GM12865 (cell line): Measurements from ENCODE around the gene MAP10.
A peak's percentile ranks its signal among the peaks of the same experiment; 100 is the strongest.

Source experiments
- DNase-seq: peaks from one replicate; pipeline ENCODE4 v3.0.0; 2010; ENCODE audit warnings: low read depth
- H3K4me3 ChIP-seq: 2 replicates; pipeline ENCODE4 v1.5.1; 2011; ENCODE audit warnings: mild to moderate bottlenecking, low read depth, low read length, control low read depth
- CTCF ChIP-seq: IDR thresholded peaks from 2 replicates; pipeline ENCODE4 v1.5.1; 2011; ENCODE audit warnings: low read length, control low read depth, low read depth, inconsistent platforms; ENCODE audit not compliant: insufficient read depth; ENCODE audit errors: missing control alignments

MAP10 gene

GRCh38 chr1:232786845-232787455, 18.3 kb upstream of the MAP10 start:
- no peak for TF ChIP-seq CTCF
- H3K4me3 ChIP-seq, result no peak overlapping the region
- no peak for DNase-seq

GRCh38 chr1:232788235-232788872, 16.9 kb upstream of the MAP10 start:
- no peak for DNase-seq
- no peak overlapping the region for H3K4me3 ChIP-seq
- no peak for TF ChIP-seq CTCF

GRCh38 chr1:232789651-232790050, 15.6 kb upstream of the MAP10 start:
- H3K4me3 ChIP-seq, result no peak overlapping the region
- no peak for TF ChIP-seq CTCF
- DNase-seq, result no peak

- no peak overlapping the region for H3K4me3 ChIP-seq
- TF ChIP-seq CTCF, result no peak
- DNase-seq, result no peak
These were observed 12.3 kb upstream of the MAP10 start for GRCh38 chr1:232792949-232793348.

DNA sequence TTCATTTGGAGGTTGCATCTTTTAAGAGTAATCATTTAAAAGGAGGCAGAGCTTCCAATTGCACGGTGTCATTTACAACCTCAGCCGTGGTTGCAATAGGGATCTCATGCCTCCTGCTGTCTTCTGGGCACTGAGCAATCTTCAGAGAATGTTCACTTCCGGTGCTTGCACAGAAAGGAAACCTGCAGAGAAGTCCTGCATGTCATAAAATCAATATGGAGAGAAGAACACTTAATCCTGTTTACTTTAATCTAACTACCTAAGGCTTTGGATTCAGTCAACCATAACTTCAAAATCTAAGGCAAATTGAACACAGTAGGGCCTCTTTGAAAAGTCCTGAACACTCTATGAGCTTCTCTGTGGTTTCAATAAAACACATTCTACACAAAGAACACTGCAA, 11.3 kb upstream of the MAP10 start:
- peak; percentile 44 for DNase-seq
- no peak overlapping the region for H3K4me3 ChIP-seq
- TF ChIP-seq CTCF, result no peak

- TF ChIP-seq CTCF, result no peak
- H3K4me3 ChIP-seq, result no peak overlapping the region
- no peak for DNase-seq
These were observed 9.6 kb upstream of the MAP10 start for GRCh38 chr1:232795497-232796053.
